SK-N-SH (cell line): ENCODE measurements around the gene GSK3B. TPM values are rescaled to one million over a fixed set of nuclear protein-coding genes. Genes with fewer than 3 reads are reported as not detected.

ENCODE experiments used
- CTCF ChIA-PET: fragments of 300-600, 350-600 bp; formaldehyde crosslinking; extraction: SDS; loops from one replicate; lab custom pipeline; 2021; lab: Yijun Ruan, JAX
- POLR2A ChIA-PET: fragments of 350-600 bp; sonication (Branson Sonifier 250); formaldehyde crosslinking; extraction: SDS; loops from one replicate; lab custom pipeline; 2020; ENCODE audit warnings: antibody characterized with exemption, inconsistent platforms; lab: Yijun Ruan, JAX
- DNase-seq: peaks from one replicate; pipeline ENCODE4 v3.0.0; 2012
- H2AFZ ChIP-seq: fragments of 200-600 bp; sonication (generic); 2 replicates; pipeline ENCODE4 v1.8.1; 2016; ENCODE audit warnings: antibody characterized with exemption, mild to moderate bottlenecking, low read depth
- H3F3A ChIP-seq: fragments of 200-600 bp; sonication (generic); replicated peaks from 2 replicates; pipeline ENCODE3; 2016; ENCODE audit warnings: antibody characterized with exemption, mild to moderate bottlenecking; ENCODE audit not compliant: insufficient read depth
- H3K27ac ChIP-seq, 2 experiments: fragments of 200-500 bp in 1 of 2; fragments of 200-600 bp in 1 of 2; sonication (Bioruptor generic) in 1 of 2; sonication (generic), shearing (Covaris generic) in 1 of 2; 2 replicates each; pipeline versions ENCODE4 v1.5.1 to v1.6.1; 2014 to 2016; ENCODE audit warnings: low read depth in 2 of 2, inconsistent platforms in 1 of 2, low read length in 1 of 2, mild to moderate bottlenecking in 1 of 2, mixed read lengths in 1 of 2
- H3K27me3 ChIP-seq: fragments of 200-600 bp; sonication (generic), shearing (Covaris generic); 2 replicates; pipeline ENCODE4 v1.6.1; 2016; ENCODE audit warnings: mixed run types; ENCODE audit not compliant: insufficient read depth
- H3K36me3 ChIP-seq, 2 experiments: fragments of 200-500 bp in 1 of 2; fragments of 200-600 bp in 1 of 2; sonication (Bioruptor generic) in 1 of 2; sonication (generic) in 1 of 2; replicated peaks in 1 of 2; 2 replicates each; pipeline versions ENCODE3 to v1.5.1; 2014 to 2016; ENCODE audit warnings: low read length in 1 of 2, mild to moderate bottlenecking in 1 of 2; ENCODE audit not compliant: insufficient read depth in 2 of 2, control insufficient read depth in 1 of 2
- H3K4me1 ChIP-seq, 2 experiments: fragments of 200-500 bp in 1 of 2; fragments of 200-600 bp in 1 of 2; sonication (Bioruptor generic) in 1 of 2; sonication (generic), shearing (Covaris generic) in 1 of 2; 2 replicates each; pipeline versions ENCODE4 v1.5.1 to v1.6.1; 2014 to 2016; ENCODE audit warnings: low read depth in 1 of 2, low read length in 1 of 2, mixed run types in 1 of 2; ENCODE audit not compliant: insufficient read depth in 2 of 2, control insufficient read depth in 1 of 2
- H3K4me2 ChIP-seq: fragments of 200-600 bp; sonication (generic), shearing (Covaris generic); 2 replicates; pipeline ENCODE4 v1.6.1; 2017; ENCODE audit warnings: mixed run types
- H3K4me3 ChIP-seq, 2 experiments: fragments of 200-500 bp in 1 of 2; fragments of 200-600 bp in 1 of 2; sonication (Bioruptor generic) in 1 of 2; sonication (generic), shearing (Covaris generic) in 1 of 2; 2 replicates each; pipeline versions ENCODE4 v1.5.1 to v1.8.1; 2014 to 2016; ENCODE audit warnings: low read depth in 2 of 2, inconsistent platforms in 1 of 2, low read length in 1 of 2, mild to moderate bottlenecking in 1 of 2, mixed read lengths in 1 of 2, moderate library complexity in 1 of 2
- H3K79me2 ChIP-seq: fragments of 200-600 bp; sonication (generic); 2 replicates; pipeline ENCODE4 v1.8.1; 2017; ENCODE audit warnings: mild to moderate bottlenecking; ENCODE audit not compliant: insufficient read depth
- H3K9ac ChIP-seq: fragments of 200-600 bp; sonication (generic); 2 replicates; pipeline ENCODE4 v1.6.1; 2017; ENCODE audit warnings: mixed run types
- H3K9me2 ChIP-seq: fragments of 200-600 bp; sonication (generic); 2 replicates; pipeline ENCODE4 v1.6.1; 2017; ENCODE audit warnings: mixed run types
- H3K9me3 ChIP-seq: fragments of 200-600 bp; sonication (generic); 2 replicates; pipeline ENCODE4 v1.6.1; 2017; ENCODE audit warnings: mixed run types, mild to moderate bottlenecking, moderate library complexity
- H4K20me1 ChIP-seq: fragments of 200-600 bp; sonication (generic); 2 replicates; pipeline ENCODE4 v1.6.1; 2017; ENCODE audit warnings: mild to moderate bottlenecking, mixed run types; ENCODE audit not compliant: insufficient read depth
- CHD2 ChIP-seq: fragments of 150-350 bp; IDR thresholded peaks from 2 replicates; pipeline ENCODE4 v1.6.1; 2018; ENCODE audit warnings: low read length; ENCODE audit not compliant: partially characterized antibody
- GABPA ChIP-seq: IDR thresholded peaks from 2 replicates; pipeline ENCODE4 v1.4.0; 2012; ENCODE audit warnings: low read depth, mild to moderate bottlenecking
- MXI1 ChIP-seq: IDR thresholded peaks from 2 replicates; pipeline ENCODE4 v1.6.1; 2012; ENCODE audit warnings: mild to moderate bottlenecking, low read depth, low read length, improper control_type of control experiment
- RAD21 ChIP-seq: IDR thresholded peaks from 2 replicates; pipeline ENCODE4 v1.6.1; 2012; ENCODE audit warnings: mild to moderate bottlenecking, low read length
- RCOR1 ChIP-seq: fragments of 150-350 bp; IDR thresholded peaks from 2 replicates; pipeline ENCODE4 v1.6.1; 2017; ENCODE audit warnings: antibody characterized with exemption, low read length
- WGBS: methylation state at CpG from one replicate; pipeline ENCODE4 v1.1.6; 2017; ENCODE audit warnings: low lambda C conversion rate; 5-methylcytosine and 5-hydroxymethylcytosine counted together
- polyA plus RNA-seq, 3 experiments: library from polyadenylated mRNA; depleted of rRNA; stranded (reverse); fragments of >200 nt; gene quantifications; 2 replicates each; pipeline ENCODE4 v1.2.3, GENCODE V29; 2012
- TF ChIP-seq, protein P1 (sequence below): IDR thresholded peaks from 2 replicates; pipeline ENCODE4 v1.6.1; 2012; ENCODE audit warnings: mild to moderate bottlenecking, low read depth, low read length, moderate library complexity
- TF ChIP-seq, protein P2 (sequence below): fragments of 200-600 bp; sonication (generic); IDR thresholded peaks from 2 replicates; pipeline ENCODE4 v1.6.1; 2017; ENCODE audit warnings: antibody characterized with exemption, mild to moderate bottlenecking, moderate library complexity

GSK3B gene
- polyA plus RNA-seq, 1 of the 3 experiments (the other 2 are of a cell fraction) = 15.9 TPM

DNA sequence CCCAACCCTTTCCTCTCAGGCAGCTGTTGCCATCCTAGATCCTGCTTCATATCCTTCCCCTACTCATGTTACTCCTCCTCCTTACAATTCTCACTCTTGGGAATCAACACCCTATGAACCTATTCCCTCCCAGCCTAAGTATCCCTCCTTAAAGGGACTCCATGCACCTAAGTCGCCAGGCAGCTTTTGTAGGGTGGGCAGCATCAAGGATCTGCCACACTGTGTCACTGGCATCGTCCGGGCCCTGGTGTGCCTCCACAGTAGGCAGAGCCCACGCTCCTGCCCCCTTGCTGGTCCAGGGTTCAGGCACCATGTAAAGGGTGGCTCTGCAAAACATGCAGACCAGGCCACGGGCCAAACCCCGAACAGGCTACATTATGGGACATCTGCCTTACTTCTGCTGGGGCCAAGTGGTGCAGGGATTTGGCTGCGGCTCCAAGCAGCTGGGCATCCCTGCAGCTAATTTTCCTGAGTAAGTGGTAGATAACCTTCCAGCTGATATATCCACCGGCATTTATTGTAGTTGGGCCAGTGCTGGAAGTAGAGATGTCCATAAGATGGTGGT, 53.4 kb downstream of the GSK3B start (continued):
- TF ChIP-seq CHD2 (no peak), MXI1 (no peak)
- TF ChIP-seq, all 33 proteins: peak for 0

DNA sequence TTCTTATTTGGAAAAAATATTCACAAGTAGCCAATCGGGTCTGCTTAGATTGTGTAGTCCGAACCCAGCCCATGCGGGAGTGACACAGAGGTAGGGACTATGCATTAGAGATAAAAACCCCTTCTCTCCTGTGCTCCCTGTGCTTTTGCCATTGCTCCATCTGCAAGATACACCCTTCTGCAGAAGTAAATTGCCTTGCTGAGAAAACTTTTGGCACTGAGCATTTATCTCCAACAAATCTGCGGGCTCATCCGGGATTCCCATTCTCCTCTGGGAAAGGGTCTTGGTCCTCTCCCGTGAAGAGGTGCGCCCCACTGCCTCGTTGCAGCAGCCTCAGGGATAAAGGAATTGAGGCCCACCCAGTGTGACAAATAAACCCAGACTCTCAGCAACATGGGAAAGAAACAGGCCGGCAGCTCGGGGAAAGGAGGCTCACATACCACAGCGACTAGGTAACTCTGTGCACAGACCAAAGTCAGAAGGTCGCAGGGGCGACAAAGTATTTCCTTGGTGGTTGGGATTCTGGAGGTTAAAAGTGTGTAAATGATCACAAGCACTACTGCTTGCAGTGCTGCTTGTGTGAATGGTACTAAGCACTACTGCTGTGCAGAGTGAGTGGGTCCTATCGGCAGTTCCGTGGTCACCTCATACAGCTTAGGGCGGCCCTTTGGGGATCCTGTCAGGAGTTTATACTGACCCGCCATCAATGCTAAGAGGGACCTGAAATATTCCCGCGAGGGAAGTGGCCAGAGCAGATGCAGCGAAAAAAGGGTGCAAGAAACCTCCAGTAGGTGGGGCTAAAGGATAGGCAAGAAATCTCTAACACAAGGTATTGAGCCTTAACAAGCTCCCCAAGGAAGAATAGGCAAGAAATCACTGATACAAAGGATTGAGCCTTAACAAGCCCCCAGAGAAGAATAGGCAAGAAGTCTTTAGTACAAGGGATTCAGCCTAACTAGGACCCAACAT, 54.3 kb downstream of the GSK3B start:
- WGBS = 94% methylated on average over 19 of the region's 20 CpGs
- no peak overlapping the region for H2AFZ ChIP-seq
- peaks cover 4% of the 10 kb centered on the region; the same call in 1 of the 2 replicates for H3K9me3 ChIP-seq
- H3K4me3 ChIP-seq = no peak overlapping the region
- POLR2A ChIA-PET = no interaction called here
- H3K27ac ChIP-seq = no peak overlapping the region
- no peaks in the 10 kb centered on the region for H3K4me1 ChIP-seq
- H3K36me3 ChIP-seq = peaks cover 3 to 29% of the 10 kb centered on the region in 2 experiments
- H3K27me3 ChIP-seq = no peaks in the 10 kb centered on the region
- peaks cover 85% of the 10 kb centered on the region for H4K20me1 ChIP-seq
- H3F3A ChIP-seq = no peaks in the 10 kb centered on the region
- H3K9me2 ChIP-seq = no peaks in the 10 kb centered on the region
- peaks cover 100% of the 10 kb centered on the region for H3K79me2 ChIP-seq
- no peak for DNase-seq
- no peak overlapping the region for H3K9ac ChIP-seq
- CTCF ChIA-PET = interaction anchor here (0.6 to 1.0 kb wide), 2 partner anchors 9 to 519 kb away, joined by 3 read pairs; no protein-coding TSS in a partner anchor
- H3K4me2 ChIP-seq = no peak overlapping the region
- TF ChIP-seq RAD21 (0 out of 2 replicates have a peak, but pooled peaks have one; percentile 21), GABPA (no peak), RCOR1 (no peak), CHD2 (no peak)
- TF ChIP-seq, protein P1, sequence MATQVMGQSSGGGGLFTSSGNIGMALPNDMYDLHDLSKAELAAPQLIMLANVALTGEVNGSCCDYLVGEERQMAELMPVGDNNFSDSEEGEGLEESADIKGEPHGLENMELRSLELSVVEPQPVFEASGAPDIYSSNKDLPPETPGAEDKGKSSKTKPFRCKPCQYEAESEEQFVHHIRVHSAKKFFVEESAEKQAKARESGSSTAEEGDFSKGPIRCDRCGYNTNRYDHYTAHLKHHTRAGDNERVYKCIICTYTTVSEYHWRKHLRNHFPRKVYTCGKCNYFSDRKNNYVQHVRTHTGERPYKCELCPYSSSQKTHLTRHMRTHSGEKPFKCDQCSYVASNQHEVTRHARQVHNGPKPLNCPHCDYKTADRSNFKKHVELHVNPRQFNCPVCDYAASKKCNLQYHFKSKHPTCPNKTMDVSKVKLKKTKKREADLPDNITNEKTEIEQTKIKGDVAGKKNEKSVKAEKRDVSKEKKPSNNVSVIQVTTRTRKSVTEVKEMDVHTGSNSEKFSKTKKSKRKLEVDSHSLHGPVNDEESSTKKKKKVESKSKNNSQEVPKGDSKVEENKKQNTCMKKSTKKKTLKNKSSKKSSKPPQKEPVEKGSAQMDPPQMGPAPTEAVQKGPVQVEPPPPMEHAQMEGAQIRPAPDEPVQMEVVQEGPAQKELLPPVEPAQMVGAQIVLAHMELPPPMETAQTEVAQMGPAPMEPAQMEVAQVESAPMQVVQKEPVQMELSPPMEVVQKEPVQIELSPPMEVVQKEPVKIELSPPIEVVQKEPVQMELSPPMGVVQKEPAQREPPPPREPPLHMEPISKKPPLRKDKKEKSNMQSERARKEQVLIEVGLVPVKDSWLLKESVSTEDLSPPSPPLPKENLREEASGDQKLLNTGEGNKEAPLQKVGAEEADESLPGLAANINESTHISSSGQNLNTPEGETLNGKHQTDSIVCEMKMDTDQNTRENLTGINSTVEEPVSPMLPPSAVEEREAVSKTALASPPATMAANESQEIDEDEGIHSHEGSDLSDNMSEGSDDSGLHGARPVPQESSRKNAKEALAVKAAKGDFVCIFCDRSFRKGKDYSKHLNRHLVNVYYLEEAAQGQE = no peak
- TF ChIP-seq, protein P2, sequence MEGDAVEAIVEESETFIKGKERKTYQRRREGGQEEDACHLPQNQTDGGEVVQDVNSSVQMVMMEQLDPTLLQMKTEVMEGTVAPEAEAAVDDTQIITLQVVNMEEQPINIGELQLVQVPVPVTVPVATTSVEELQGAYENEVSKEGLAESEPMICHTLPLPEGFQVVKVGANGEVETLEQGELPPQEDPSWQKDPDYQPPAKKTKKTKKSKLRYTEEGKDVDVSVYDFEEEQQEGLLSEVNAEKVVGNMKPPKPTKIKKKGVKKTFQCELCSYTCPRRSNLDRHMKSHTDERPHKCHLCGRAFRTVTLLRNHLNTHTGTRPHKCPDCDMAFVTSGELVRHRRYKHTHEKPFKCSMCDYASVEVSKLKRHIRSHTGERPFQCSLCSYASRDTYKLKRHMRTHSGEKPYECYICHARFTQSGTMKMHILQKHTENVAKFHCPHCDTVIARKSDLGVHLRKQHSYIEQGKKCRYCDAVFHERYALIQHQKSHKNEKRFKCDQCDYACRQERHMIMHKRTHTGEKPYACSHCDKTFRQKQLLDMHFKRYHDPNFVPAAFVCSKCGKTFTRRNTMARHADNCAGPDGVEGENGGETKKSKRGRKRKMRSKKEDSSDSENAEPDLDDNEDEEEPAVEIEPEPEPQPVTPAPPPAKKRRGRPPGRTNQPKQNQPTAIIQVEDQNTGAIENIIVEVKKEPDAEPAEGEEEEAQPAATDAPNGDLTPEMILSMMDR = peak; percentile 28; the same call in 1 of the 2 replicates
